ENCODE measurements around the gene ACMSD. TPM values are rescaled to one million over a fixed set of nuclear protein-coding genes. Genes with fewer than 3 reads are reported as not detected.

ACMSD gene
- polyA plus RNA-seq, 1 of the 3 experiments (the other 2 are of a cell fraction) = not detected

GRCh38 chr2:134884435-134884834 is 46.0 kb downstream of the ACMSD start (continued):
- TF ChIP-seq SIN3A (IDR thresholded peaks at IDR 0.05; ENCODE audit: borderline replicate concordance, low read depth, low read length) (no peak), EZH2phosphoT487 (IDR thresholded peaks at IDR 0.05; ENCODE audit: borderline replicate concordance, low read depth) (no peak), RXRA (IDR thresholded peaks at IDR 0.05; ENCODE audit: borderline replicate concordance, low read depth) (no peak), TAF1 (IDR thresholded peaks at IDR 0.05; ENCODE audit: borderline replicate concordance, low read depth, low read length) (no peak), RAD21 (IDR thresholded peaks at IDR 0.05; ENCODE audit: low read length) (no peak), EP300 (IDR thresholded peaks at IDR 0.05; ENCODE audit: borderline replicate concordance in 1 of 2, low read depth in 1 of 2, low read length in 1 of 2) (no peak), CTCF (IDR thresholded peaks at IDR 0.05) (no peak)

GRCh38 chr2:134892282-134893035 is 54.0 kb downstream of the ACMSD start:
- WGBS (ENCODE audit: low lambda C conversion rate) = 59% methylated on average over 1 of the region's 1 CpG
- no peak for DNase-seq
- H3K9me2 ChIP-seq = no peaks in the 10 kb centered on the region
- H3K79me2 ChIP-seq (ENCODE audit: insufficient read depth) = no peaks in the 10 kb centered on the region
- POLR2A ChIA-PET = no interaction called here
- H3K27me3 ChIP-seq (ENCODE audit: insufficient read depth) = no peaks in the 10 kb centered on the region
- no peak overlapping the region for H3K4me2 ChIP-seq
- H2AFZ ChIP-seq (ENCODE audit: low read depth) = no peak overlapping the region
- H3K9me3 ChIP-seq = no peaks in the 10 kb centered on the region
- CTCF ChIA-PET = interaction anchor here (3.3 kb wide), 1 partner anchor 442 kb away, joined by 16 read pairs; no protein-coding TSS in a partner anchor
- H4K20me1 ChIP-seq (ENCODE audit: insufficient read depth) = no peaks in the 10 kb centered on the region
- no peak overlapping the region for H3K27ac ChIP-seq (ENCODE audit: low read depth in 2 of 2, low read length in 1 of 2)
- H3K4me1 ChIP-seq (ENCODE audit: control insufficient read depth in 1 of 2, insufficient read depth in 2 of 2, low read depth in 1 of 2, low read length in 1 of 2) = no peaks in the 10 kb centered on the region
- no peak overlapping the region for H3K4me3 ChIP-seq (ENCODE audit: low read depth in 2 of 2, low read length in 1 of 2)
- H3K36me3 ChIP-seq (replicated peaks in 1 of 2; ENCODE audit: control insufficient read depth in 1 of 2, insufficient read depth in 2 of 2, low read length in 1 of 2) = no peaks in the 10 kb centered on the region
- H3F3A ChIP-seq (replicated peaks; ENCODE audit: insufficient read depth) = no peaks in the 10 kb centered on the region
- no peak for TF ChIP-seq EP300 (IDR thresholded peaks at IDR 0.05; ENCODE audit: borderline replicate concordance in 1 of 2, low read depth in 1 of 2, low read length in 1 of 2)
- TF ChIP-seq PBX3 (IDR thresholded peaks at IDR 0.05) = no peak
- no peak for TF ChIP-seq RAD21 (IDR thresholded peaks at IDR 0.05; ENCODE audit: low read length)
- TF ChIP-seq EZH2phosphoT487 (IDR thresholded peaks at IDR 0.05; ENCODE audit: borderline replicate concordance, low read depth) = no peak
- no peak for TF ChIP-seq FOXJ3 (CRISPR knock-in tag; IDR thresholded peaks at IDR 0.05)
- TF ChIP-seq MAX (IDR thresholded peaks at IDR 0.05; ENCODE audit: low read depth) = no peak
- TF ChIP-seq POLR2AphosphoS5 (IDR thresholded peaks at IDR 0.05; ENCODE audit: low read depth, low read length) = no peak
- no peak for TF ChIP-seq RXRA (IDR thresholded peaks at IDR 0.05; ENCODE audit: borderline replicate concordance, low read depth)
- TF ChIP-seq FOXM1 (IDR thresholded peaks at IDR 0.05; ENCODE audit: low read depth) = no peak
- TF ChIP-seq NRF1 (IDR thresholded peaks at IDR 0.05; ENCODE audit: low read depth, low read length) = no peak
- no peak for TF ChIP-seq USF2 (IDR thresholded peaks at IDR 0.05; ENCODE audit: borderline replicate concordance, low read depth, low read length)
- TF ChIP-seq SMC3 (IDR thresholded peaks at IDR 0.05; ENCODE audit: low read depth, low read length) = no peak
- TF ChIP-seq TAF1 (IDR thresholded peaks at IDR 0.05; ENCODE audit: borderline replicate concordance, low read depth, low read length) = no peak
- TF ChIP-seq FOSL2 (IDR thresholded peaks at IDR 0.05; ENCODE audit: borderline replicate concordance, low read depth) = no peak
- no peak for TF ChIP-seq IRF3 (IDR thresholded peaks at IDR 0.05; ENCODE audit: low read depth, low read length)
- no peak for TF ChIP-seq USF1 (IDR thresholded peaks at IDR 0.05; ENCODE audit: borderline replicate concordance, low read depth)
- TF ChIP-seq ELF1 (IDR thresholded peaks at IDR 0.05) = no peak
- no peak overlapping the region for H3K9ac ChIP-seq
